OCI-LY3 (cell line): ENCODE measurements around the gene PHF5A.
"Not testable (repeated sequence)": the region's sequence is repeated elsewhere in the genome, so short reads cannot be mapped to it uniquely, and the experiment has no call there.

ENCODE experiments used
- H2AFZ ChIP-seq: fragments of 200-600, 300-600 bp; shearing (Covaris generic); 2 replicates; pipeline ENCODE4 v1.6.0; 2014; ENCODE audit warnings: antibody characterized with exemption, low read depth, low read length
- H3K27ac ChIP-seq: fragments of 200-600, 300-600 bp; sonication (generic); 2 replicates; pipeline ENCODE4 v1.5.1; 2014; ENCODE audit warnings: mild to moderate bottlenecking, low read length, moderate library complexity, mixed read lengths
- H3K27me3 ChIP-seq: fragments of 200-600, 300-600 bp; sonication (generic); 2 replicates; pipeline ENCODE4 v1.6.1; 2014; ENCODE audit warnings: low read depth, low read length, mixed read lengths
- H3K36me3 ChIP-seq: fragments of 200-600, 300-600 bp; sonication (generic); replicated peaks from 2 replicates; pipeline ENCODE3; 2014; ENCODE audit warnings: low read depth, low read length, mixed read lengths
- H3K4me1 ChIP-seq: fragments of 300-600, 200-600 bp; sonication (generic); 2 replicates; pipeline ENCODE4 v1.6.1; 2014; ENCODE audit warnings: low read length, mixed read lengths
- H3K4me2 ChIP-seq: fragments of 200-600, 300-600 bp; sonication (generic); 2 replicates; pipeline ENCODE4 v1.6.1; 2014; ENCODE audit warnings: low read length, mixed read lengths
- H3K4me3 ChIP-seq: fragments of 300-600, 200-600 bp; sonication (generic); 2 replicates; pipeline ENCODE4 v1.5.1; 2014; ENCODE audit warnings: antibody characterized with exemption, mild to moderate bottlenecking, low read length, moderate library complexity
- H3K79me2 ChIP-seq: fragments of 300-600, 200-600 bp; shearing (Covaris generic); 2 replicates; pipeline ENCODE4 v1.6.1; 2014; ENCODE audit warnings: mild to moderate bottlenecking, low read length, mixed read lengths
- H3K9ac ChIP-seq: fragments of 300-600, 200-600 bp; shearing (Covaris generic); 2 replicates; pipeline ENCODE4 v1.6.0; 2014; ENCODE audit warnings: mild to moderate bottlenecking, low read length, moderate library complexity
- H3K9me3 ChIP-seq: fragments of 200-600, 300-600 bp; shearing (Covaris generic); 2 replicates; pipeline ENCODE4 v1.6.1; 2014; ENCODE audit warnings: low read length, mixed read lengths; ENCODE audit not compliant: insufficient read depth
- H4K20me1 ChIP-seq: fragments of 200-600, 300-600 bp; sonication (generic); 2 replicates; pipeline ENCODE4 v1.6.1; 2016; ENCODE audit warnings: low read length, mixed read lengths; ENCODE audit not compliant: insufficient read depth
- EZH2phosphoT487 ChIP-seq: fragments of 200-600 bp; shearing (Covaris generic); IDR thresholded peaks from 2 replicates; pipeline ENCODE4 v1.6.1; 2018; ENCODE audit warnings: antibody characterized with exemption, mixed run types, low read depth
- TF ChIP-seq, protein P1 (sequence below): fragments of 200-600, 300-600 bp; sonication (generic); IDR thresholded peaks from 2 replicates; pipeline ENCODE4 v1.5.1; 2014; ENCODE audit warnings: antibody characterized with exemption, low read length, low read depth

Gene PHF5A

DNA sequence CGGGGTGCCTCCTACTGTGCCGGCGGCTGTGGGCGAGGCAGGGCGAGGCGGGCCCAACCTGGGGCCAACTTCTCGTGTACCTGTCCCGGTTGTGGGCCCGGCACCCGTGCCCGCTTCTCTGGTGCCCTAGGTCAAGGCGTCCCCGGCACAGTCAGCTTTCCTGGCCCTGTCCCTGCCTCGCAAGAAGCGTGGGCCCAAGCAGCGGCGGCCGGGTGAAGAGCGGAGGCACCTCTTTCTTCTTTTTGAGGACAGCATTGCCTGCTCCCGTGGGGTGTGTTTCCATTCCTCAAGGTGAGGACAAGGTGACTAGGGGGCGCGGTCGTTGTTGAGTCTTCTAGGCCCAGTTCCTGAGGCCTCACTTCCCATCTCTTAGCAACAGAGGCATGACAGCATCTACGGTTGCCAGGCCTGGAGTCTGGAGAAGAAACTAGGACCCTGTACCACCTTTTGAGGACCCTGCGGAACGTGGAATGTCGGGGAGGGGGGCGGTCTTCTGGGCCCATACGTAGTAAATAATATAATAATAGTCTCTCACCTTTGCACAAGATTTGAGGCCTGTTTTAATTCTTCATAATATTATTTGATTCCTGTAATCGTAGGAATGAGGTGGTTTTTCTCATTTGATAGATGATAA, 843 bp upstream of the PHF5A start:
- Histone ChIP-seq H2AFZ (peak overlapping the region; percentile 9; the same call in 1 of the 2 replicates), H3K9me3 (no peaks in the 10 kb centered on the region), H3K27me3 (no peaks in the 10 kb centered on the region), H3K27ac (peak overlapping the region; percentile 77), H3K4me1 (peaks cover 18% of the 10 kb centered on the region), H3K4me3 (peak overlapping the region; percentile 79), H3K9ac (peak overlapping the region; percentile 84), H3K36me3 (peaks cover 30% of the 10 kb centered on the region), H3K4me2 (peak overlapping the region; percentile 93), H4K20me1 (no peaks in the 10 kb centered on the region), H3K79me2 (peaks cover 87% of the 10 kb centered on the region)
- TF ChIP-seq, protein P1, sequence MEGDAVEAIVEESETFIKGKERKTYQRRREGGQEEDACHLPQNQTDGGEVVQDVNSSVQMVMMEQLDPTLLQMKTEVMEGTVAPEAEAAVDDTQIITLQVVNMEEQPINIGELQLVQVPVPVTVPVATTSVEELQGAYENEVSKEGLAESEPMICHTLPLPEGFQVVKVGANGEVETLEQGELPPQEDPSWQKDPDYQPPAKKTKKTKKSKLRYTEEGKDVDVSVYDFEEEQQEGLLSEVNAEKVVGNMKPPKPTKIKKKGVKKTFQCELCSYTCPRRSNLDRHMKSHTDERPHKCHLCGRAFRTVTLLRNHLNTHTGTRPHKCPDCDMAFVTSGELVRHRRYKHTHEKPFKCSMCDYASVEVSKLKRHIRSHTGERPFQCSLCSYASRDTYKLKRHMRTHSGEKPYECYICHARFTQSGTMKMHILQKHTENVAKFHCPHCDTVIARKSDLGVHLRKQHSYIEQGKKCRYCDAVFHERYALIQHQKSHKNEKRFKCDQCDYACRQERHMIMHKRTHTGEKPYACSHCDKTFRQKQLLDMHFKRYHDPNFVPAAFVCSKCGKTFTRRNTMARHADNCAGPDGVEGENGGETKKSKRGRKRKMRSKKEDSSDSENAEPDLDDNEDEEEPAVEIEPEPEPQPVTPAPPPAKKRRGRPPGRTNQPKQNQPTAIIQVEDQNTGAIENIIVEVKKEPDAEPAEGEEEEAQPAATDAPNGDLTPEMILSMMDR = peak; percentile 27; the same call in 1 of the 2 replicates
- no peak for TF ChIP-seq EZH2phosphoT487

DNA sequence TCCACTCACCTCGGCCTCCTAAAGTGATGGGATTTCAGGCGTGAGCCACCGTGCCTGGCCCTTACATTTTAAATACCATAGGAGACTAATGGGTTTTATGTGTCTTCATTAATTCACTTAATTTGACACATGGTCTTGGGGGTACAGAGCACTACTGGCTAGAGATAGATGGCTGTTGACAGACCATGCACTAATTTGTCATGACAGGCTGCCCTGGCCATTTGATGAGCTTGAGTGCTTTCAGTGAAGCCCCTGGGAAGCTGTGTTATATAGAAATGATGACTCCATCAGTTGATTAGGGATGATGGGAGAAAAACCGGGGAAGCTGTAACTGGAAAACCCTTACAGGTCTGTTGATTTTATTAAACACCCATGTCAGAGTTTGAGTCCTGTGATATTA, 6.6 kb downstream of the PHF5A start:
- H3K79me2 ChIP-seq = peaks cover 29% of the 10 kb centered on the region
- H3K36me3 ChIP-seq = peaks cover 53% of the 10 kb centered on the region
- TF ChIP-seq, protein P1 = no peak
- TF ChIP-seq EZH2phosphoT487 = no peak

DNA sequence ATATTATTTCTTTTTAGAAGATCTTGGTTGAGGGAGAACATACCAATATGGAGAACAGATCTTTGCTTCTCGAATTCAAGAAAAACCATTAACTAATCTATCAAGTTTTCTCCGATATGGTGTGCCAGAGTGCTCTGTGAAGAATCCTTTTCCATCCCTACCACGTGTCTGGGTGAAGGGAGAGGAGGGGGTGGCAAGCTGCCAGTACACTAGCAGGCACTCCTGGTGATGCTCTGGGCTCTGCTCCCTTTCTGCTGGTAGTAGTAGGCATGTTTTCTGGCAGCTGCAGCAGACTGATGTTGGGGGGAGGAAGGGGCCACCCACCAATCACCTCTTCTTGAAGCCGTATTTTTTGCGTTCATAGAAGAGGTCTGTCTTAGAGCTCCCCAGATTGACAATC, 8.4 kb downstream of the PHF5A start:
- not testable (repeated sequence) for H3K4me1 ChIP-seq, H3K9ac ChIP-seq, H3K27me3 ChIP-seq, H3K9me3 ChIP-seq, H3K4me3 ChIP-seq, H3K27ac ChIP-seq, H3K4me2 ChIP-seq, H4K20me1 ChIP-seq, H2AFZ ChIP-seq
- peaks cover 41% of the 10 kb centered on the region for H3K36me3 ChIP-seq
- H3K79me2 ChIP-seq = peaks cover 16% of the 10 kb centered on the region

More for the DNA sequence above, 6.6 kb downstream of the PHF5A start:
- no peak overlapping the region for H3K9ac ChIP-seq
- no peak overlapping the region for H3K27ac ChIP-seq
- no peaks in the 10 kb centered on the region for H3K4me1 ChIP-seq
- H3K4me3 ChIP-seq = no peak overlapping the region
- no peaks in the 10 kb centered on the region for H4K20me1 ChIP-seq
- no peak overlapping the region for H3K4me2 ChIP-seq
- H2AFZ ChIP-seq = no peak overlapping the region
- H3K27me3 ChIP-seq = no peaks in the 10 kb centered on the region
- H3K9me3 ChIP-seq = no peaks in the 10 kb centered on the region

DNA sequence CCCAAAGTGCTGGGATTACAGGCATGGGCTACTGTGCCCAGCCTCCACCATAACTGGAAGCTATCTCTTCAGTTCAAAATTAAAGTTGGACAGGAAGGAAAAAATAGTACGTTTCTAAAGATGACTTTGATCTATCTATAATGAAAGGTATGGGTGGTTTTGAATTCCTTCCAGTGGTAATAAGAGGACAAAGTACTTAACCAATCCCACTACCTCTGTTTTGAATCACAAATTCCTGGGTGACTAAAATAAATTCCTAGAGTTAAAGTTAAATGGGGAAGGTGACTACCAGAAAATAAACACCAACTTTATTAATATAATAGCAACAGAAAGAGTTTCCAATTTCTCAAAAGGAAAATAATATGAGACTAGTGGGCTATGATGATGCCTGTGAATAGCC, 9.1 kb downstream of the PHF5A start:
- H3K36me3 ChIP-seq = peaks cover 35% of the 10 kb centered on the region
- no peaks in the 10 kb centered on the region for H3K9me3 ChIP-seq
- no peaks in the 10 kb centered on the region for H3K27me3 ChIP-seq
- no peaks in the 10 kb centered on the region for H3K4me1 ChIP-seq
- H3K4me3 ChIP-seq = no peak overlapping the region
- peaks cover 11% of the 10 kb centered on the region for H3K79me2 ChIP-seq
- H3K27ac ChIP-seq = no peak overlapping the region
- H3K4me2 ChIP-seq = no peak overlapping the region
- TF ChIP-seq EZH2phosphoT487 = no peak
- TF ChIP-seq, protein P1 = no peak
- no peaks in the 10 kb centered on the region for H4K20me1 ChIP-seq
- H3K9ac ChIP-seq = no peak overlapping the region
- H2AFZ ChIP-seq = no peak overlapping the region
